Transverse colon (tissue), 4 donors: ENCODE measurements around the gene CXCR6.

Experiments
- CTCF ChIP-seq, 5 experiments: fragments of 200-600 bp in 3 of 5; fragments of 450-650 bp in 2 of 5; sonication (generic) in 3 of 5; IDR thresholded peaks; 1 replicate in 2 of 5; 2 replicates in 3 of 5; pipeline ENCODE4 v1.5.1; 2016 to 2017; ENCODE audit warnings: antibody characterized with exemption in 5 of 5, inconsistent platforms in 3 of 5, mild to moderate bottlenecking in 2 of 5, moderate library complexity in 1 of 5
- POLR2AphosphoS5 ChIP-seq, 3 donors: sonication (generic); formaldehyde crosslinking; IDR thresholded peaks; one replicate each; pipeline ENCODE4 v1.6.1; 2016; ENCODE audit warnings: antibody characterized with exemption in 3 of 3

GRCh38 chr3:45992133-45992729 lies 49.0 kb downstream of the CXCR6 start:
- TF ChIP-seq POLR2AphosphoS5 (IDR thresholded peaks at IDR 0.05) (no peak), CTCF (IDR thresholded peaks at IDR 0.05) (no peak)
